AG09319 (cell line): ENCODE measurements around the gene CEP112.

Experiments
- DNase-seq: peaks from one replicate; pipeline ENCODE4 v3.0.0-alpha.2; 2010; ENCODE audit warnings: low read depth; ENCODE audit errors: extremely low read depth
- TF ChIP-seq, protein P1 (sequence below): IDR thresholded peaks from 2 replicates; pipeline ENCODE4 v1.5.1; 2011; ENCODE audit warnings: low read depth, mild to moderate bottlenecking, inconsistent platforms, low read length, moderate library complexity

CEP112 gene

DNA sequence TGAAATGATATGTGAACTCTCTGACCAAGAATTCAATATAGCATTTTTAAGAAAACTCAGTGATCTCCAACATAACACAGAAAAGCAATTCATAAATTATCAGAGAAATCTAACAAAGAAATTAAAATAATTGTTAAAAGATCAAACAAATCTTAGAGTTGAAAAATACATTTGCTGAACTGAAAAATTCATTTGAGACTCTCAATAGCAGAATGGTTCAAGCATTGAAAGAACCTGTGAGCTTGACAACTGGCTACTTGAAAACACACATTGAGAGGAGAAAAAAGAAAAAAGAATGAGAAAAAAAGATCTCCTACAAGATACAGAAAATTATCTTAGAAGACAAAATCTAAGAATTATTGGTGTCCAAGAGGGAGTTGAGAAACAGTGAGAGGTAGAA, 203.5 kb downstream of the CEP112 start:
- no peak for DNase-seq
- TF ChIP-seq, protein P1, sequence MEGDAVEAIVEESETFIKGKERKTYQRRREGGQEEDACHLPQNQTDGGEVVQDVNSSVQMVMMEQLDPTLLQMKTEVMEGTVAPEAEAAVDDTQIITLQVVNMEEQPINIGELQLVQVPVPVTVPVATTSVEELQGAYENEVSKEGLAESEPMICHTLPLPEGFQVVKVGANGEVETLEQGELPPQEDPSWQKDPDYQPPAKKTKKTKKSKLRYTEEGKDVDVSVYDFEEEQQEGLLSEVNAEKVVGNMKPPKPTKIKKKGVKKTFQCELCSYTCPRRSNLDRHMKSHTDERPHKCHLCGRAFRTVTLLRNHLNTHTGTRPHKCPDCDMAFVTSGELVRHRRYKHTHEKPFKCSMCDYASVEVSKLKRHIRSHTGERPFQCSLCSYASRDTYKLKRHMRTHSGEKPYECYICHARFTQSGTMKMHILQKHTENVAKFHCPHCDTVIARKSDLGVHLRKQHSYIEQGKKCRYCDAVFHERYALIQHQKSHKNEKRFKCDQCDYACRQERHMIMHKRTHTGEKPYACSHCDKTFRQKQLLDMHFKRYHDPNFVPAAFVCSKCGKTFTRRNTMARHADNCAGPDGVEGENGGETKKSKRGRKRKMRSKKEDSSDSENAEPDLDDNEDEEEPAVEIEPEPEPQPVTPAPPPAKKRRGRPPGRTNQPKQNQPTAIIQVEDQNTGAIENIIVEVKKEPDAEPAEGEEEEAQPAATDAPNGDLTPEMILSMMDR: no peak

DNA sequence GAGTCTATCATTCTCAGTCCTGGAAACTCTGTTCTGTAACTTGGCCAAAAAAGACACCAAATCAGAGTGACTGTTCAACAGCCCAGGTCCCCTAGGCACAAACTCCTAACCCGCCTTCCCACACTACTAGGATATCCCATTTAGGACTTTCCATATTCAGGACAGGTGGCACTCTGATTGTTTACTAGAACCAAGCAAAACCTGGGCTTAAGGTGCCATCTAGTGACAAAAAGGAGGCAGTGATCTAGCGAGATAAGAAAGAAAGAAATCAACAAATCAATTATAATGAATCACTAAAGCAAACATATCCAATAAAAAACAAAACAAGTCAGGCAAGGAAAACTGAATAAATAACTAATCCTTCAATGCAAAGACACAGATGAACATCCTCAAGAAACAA, 203.9 kb downstream of the CEP112 start:
- TF ChIP-seq, protein P1: peak; percentile 39
- peak; percentile 4 for DNase-seq

DNA sequence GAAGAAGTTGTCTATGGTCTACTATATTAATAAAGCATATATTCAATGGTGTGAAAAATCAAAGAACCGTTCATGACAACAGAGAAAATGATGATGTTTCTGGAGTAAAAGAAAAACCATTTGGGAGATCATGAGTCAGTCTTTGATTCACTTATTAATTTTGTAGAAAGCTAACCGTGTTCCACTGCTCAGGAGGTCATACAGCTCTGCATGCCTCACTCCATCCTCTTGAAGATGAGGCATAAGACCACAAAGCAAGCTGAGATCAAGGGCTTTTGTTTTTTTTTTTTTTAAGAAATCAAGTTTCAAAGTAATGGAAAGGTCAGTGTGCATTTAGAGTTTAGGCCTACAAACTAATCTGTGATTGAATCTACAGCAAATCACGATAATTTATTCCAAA, 206.4 kb downstream of the CEP112 start:
- no peak for DNase-seq
- TF ChIP-seq, protein P1: no peak

- TF ChIP-seq, protein P1: no peak
- DNase-seq: no peak
These were observed 207.6 kb downstream of the CEP112 start for GRCh38 chr17:65984299-65984698.

GRCh38 chr17:65978871-65979270, 213.1 kb downstream of the CEP112 start:
- peak; percentile 41 for DNase-seq
- TF ChIP-seq, protein P1: no peak

- TF ChIP-seq, protein P1: no peak
- DNase-seq: no peak
These were observed 214.9 kb downstream of the CEP112 start for GRCh38 chr17:65977041-65977440.

GRCh38 chr17:65975878-65976277, 216.1 kb downstream of the CEP112 start:
- TF ChIP-seq, protein P1: no peak
- no peak for DNase-seq

DNA sequence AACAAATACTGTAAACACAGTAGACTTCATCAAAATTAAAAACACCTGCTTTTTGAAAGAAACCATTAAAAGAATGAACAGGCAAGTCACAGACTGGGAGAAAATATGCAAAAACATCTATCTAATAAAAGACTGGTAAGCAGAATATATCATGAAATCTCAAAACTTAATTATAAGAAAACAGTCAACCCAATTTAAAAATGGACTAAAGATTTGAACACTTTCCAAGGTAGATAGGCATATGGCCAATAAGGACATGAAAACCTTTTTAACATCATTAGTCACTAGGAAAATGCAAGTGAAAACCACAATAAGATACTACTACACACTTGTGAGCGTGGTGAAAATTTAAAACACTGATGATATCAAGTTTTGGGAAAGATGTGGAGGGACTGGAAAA, 218.7 kb downstream of the CEP112 start:
- TF ChIP-seq, protein P1: no peak
- DNase-seq: no peak
